Measurements from ENCODE around the gene FAM3C. TPM values are rescaled to one million over a fixed set of nuclear protein-coding genes. Genes with fewer than 3 reads are reported as not detected.
A peak's percentile ranks its signal among the peaks of the same experiment; 100 is the strongest.

The FAM3C gene
- polyA plus RNA-seq, 1 experiment, result 48.7 TPM

DNA sequence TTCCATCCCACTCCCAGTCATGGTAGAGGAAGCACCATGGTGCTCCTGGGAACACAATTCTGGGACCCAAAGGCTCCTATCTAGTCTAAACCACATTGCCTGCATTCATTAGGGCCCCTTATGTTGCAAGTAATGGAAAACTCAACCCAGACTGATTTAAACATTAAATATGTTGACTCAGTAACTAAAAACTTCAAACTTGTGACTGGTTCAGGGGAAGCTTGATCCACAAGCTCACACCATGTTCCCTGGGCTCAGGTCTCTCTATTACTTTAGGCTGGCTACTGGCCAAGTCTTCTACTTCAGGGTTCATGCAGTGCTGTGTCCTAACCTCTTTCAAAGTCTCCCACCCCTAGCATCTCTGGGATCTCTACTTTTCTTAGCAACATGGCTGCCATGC is 54.2 kb downstream of the FAM3C start:
- ChIA-PET POLR2A (no interaction called here), CTCF (interaction anchor here (1.0 kb wide), 1 partner anchor 25 kb away, joined by 3 read pairs; no protein-coding TSS in a partner anchor)
- no peak for DNase-seq (ENCODE audit: low read depth, low spot score)
- no peaks in the 10 kb centered on the region for H3K9me3 ChIP-seq (ENCODE audit: control insufficient read depth, insufficient read depth, low read length)
- no peaks in the 10 kb centered on the region for H3K27me3 ChIP-seq (ENCODE audit: control insufficient read depth, insufficient read depth, low read length)
- TF ChIP-seq, protein P1, sequence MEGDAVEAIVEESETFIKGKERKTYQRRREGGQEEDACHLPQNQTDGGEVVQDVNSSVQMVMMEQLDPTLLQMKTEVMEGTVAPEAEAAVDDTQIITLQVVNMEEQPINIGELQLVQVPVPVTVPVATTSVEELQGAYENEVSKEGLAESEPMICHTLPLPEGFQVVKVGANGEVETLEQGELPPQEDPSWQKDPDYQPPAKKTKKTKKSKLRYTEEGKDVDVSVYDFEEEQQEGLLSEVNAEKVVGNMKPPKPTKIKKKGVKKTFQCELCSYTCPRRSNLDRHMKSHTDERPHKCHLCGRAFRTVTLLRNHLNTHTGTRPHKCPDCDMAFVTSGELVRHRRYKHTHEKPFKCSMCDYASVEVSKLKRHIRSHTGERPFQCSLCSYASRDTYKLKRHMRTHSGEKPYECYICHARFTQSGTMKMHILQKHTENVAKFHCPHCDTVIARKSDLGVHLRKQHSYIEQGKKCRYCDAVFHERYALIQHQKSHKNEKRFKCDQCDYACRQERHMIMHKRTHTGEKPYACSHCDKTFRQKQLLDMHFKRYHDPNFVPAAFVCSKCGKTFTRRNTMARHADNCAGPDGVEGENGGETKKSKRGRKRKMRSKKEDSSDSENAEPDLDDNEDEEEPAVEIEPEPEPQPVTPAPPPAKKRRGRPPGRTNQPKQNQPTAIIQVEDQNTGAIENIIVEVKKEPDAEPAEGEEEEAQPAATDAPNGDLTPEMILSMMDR (IDR thresholded peaks at IDR 0.05; ENCODE audit: low read depth, low read length), result no peak
- H3K27ac ChIP-seq (ENCODE audit: low read depth, low read length), result no peak overlapping the region
- no peak overlapping the region for H3K4me3 ChIP-seq (ENCODE audit: low read depth, low read length)

DNA sequence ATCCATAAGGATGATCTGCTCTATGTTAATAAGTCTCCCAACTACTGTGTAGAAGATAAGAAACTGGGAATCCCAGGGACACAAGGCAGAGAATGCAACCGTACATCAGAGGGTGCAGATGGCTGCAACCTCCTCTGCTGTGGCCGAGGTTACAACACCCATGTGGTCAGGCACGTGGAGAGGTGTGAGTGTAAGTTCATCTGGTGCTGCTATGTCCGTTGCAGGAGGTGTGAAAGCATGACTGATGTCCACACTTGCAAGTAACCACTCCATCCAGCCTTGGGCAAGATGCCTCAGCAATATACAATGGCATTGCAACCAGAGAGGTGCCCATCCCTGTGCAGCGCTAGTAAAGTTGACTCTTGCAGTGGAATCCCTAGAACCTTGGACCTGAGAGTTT is 57.0 kb downstream of the FAM3C start:
- Histone ChIP-seq H3K27me3 (ENCODE audit: control insufficient read depth, insufficient read depth, low read length) (no peaks in the 10 kb centered on the region), H3K4me3 (ENCODE audit: low read depth, low read length) (no peak overlapping the region), H3K9me3 (ENCODE audit: control insufficient read depth, insufficient read depth, low read length) (no peaks in the 10 kb centered on the region), H3K27ac (ENCODE audit: low read depth, low read length) (no peak overlapping the region)
- no peak for DNase-seq (ENCODE audit: low read depth, low spot score)
- TF ChIP-seq, protein P1 (IDR thresholded peaks at IDR 0.05; ENCODE audit: low read depth, low read length), result no peak
- POLR2A ChIA-PET, result no interaction called here
- CTCF ChIA-PET, result no interaction called here

DNA sequence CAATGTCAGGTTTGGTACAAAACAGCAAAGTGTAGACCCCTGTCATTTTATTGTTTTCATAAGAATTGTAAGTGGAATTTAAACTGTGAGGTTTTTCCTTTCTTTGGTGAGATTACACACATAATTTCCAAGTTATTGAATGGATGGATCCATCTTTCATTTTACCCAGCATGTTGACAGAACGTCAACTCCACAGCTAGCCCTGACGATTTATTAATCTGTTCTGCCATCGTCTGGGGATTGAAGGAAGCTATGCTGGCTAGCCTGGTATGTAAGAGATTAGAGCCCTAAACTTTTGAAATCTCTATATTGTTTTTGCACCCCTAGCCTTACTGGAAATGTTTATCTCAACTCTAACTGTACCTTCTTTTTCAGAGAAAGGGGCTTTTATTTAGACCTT is 58.7 kb downstream of the FAM3C start:
- H3K27me3 ChIP-seq (ENCODE audit: control insufficient read depth, insufficient read depth, low read length), result no peaks in the 10 kb centered on the region
- no peak for DNase-seq (ENCODE audit: low read depth, low spot score)
- H3K9me3 ChIP-seq (ENCODE audit: control insufficient read depth, insufficient read depth, low read length), result no peaks in the 10 kb centered on the region
- no peak overlapping the region for H3K27ac ChIP-seq (ENCODE audit: low read depth, low read length)
- H3K4me3 ChIP-seq (ENCODE audit: low read depth, low read length), result no peak overlapping the region
- CTCF ChIA-PET, result interaction anchor here (0.8 to 1.0 kb wide), 2 partner anchors 59 to 229 kb away, joined by 3 read pairs; no protein-coding TSS in a partner anchor
- TF ChIP-seq, protein P1 (IDR thresholded peaks at IDR 0.05; ENCODE audit: low read depth, low read length), result no peak
- POLR2A ChIA-PET, result no interaction called here

DNA sequence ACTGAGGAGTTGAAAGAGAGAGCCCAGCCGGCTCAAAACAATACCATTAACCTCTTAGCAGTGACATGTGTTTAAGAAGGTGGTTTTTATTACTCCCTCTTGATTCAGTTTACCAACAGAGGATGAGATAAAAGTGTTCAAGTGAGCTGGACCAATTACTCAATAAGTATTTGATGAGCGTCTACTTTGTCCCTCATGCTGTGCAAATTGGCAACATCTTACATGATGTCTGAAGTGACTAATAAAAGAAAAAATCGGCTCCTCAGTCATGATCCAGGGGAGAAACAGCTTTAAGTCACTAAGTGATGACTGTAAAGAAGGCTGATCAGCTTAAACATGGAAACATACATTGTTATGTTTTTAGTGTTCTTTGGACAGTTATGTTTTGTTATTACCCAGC is 59.5 kb downstream of the FAM3C start:
- DNase-seq (ENCODE audit: low read depth, low spot score), result no peak
- no peak overlapping the region for H3K4me3 ChIP-seq (ENCODE audit: low read depth, low read length)
- no peaks in the 10 kb centered on the region for H3K9me3 ChIP-seq (ENCODE audit: control insufficient read depth, insufficient read depth, low read length)
- CTCF ChIA-PET, result interaction anchor here (0.8 to 1.0 kb wide), 2 partner anchors 60 to 228 kb away, joined by 3 read pairs; no protein-coding TSS in a partner anchor
- no peak overlapping the region for H3K27ac ChIP-seq (ENCODE audit: low read depth, low read length)
- no peaks in the 10 kb centered on the region for H3K27me3 ChIP-seq (ENCODE audit: control insufficient read depth, insufficient read depth, low read length)
- TF ChIP-seq, protein P1 (IDR thresholded peaks at IDR 0.05; ENCODE audit: low read depth, low read length), result no peak
- POLR2A ChIA-PET, result no interaction called here

DNA sequence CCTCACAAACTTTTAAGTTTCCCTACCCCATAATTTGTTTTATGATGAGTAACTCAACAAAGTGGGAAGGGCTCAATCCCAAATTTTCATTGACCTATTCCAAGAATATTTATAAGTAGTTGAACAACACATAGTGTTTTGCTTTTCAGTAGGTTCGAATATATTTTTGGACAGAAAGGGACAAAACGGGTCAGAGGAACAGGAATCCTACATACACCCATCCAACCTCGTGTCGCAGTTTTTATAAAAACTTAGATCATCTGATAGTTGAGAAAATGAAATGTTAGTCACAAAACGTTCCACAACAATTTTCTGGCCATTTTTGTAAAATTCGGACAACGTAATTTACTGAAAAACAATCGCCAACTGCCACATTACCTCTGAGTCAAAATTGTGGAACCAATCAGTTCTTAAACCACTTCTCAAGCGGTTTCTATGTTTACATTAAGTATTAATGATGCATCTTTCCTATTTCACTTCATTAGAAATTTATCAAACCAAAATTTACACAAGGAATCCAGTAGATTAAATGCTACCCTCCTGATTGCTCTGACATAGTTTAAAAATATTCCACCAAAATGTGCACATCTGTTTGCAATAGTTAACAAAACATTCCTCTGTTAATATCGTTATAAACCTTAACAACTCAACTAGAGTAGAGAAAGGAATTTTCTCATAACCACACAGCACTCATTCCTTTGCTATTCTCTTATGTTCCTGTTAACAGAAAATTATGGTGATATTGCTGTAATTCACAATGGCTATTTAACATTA is 61.0 kb downstream of the FAM3C start:
- TF ChIP-seq, protein P1 (IDR thresholded peaks at IDR 0.05; ENCODE audit: low read depth, low read length), result no peak
- Histone ChIP-seq H3K4me3 (ENCODE audit: low read depth, low read length) (no peak overlapping the region), H3K27me3 (ENCODE audit: control insufficient read depth, insufficient read depth, low read length) (peaks cover under 1% of the 10 kb centered on the region), H3K27ac (ENCODE audit: low read depth, low read length) (no peak overlapping the region), H3K9me3 (ENCODE audit: control insufficient read depth, insufficient read depth, low read length) (no peaks in the 10 kb centered on the region)
- DNase-seq (ENCODE audit: low read depth, low spot score), result peak; percentile 10
- ChIA-PET CTCF (no interaction called here), POLR2A (interaction anchor here (0.6 kb wide), 1 partner anchor 17 kb away, joined by 4 read pairs; no protein-coding TSS in a partner anchor)

Measured in AG04450 (cell line).